ENCODE measurements around the gene TPR. TPM values are rescaled to one million over a fixed set of nuclear protein-coding genes. Genes with fewer than 3 reads are reported as not detected.

The TPR gene
- total RNA-seq, 1 donor from 2014 or later: 153 TPM

GRCh38 chr1:186325239-186325638 lies 49.8 kb downstream of the TPR start:
- TF ChIP-seq CTCF (IDR thresholded peaks at IDR 0.05; ENCODE audit: unreplicated experiment): no peak
- Mint-ChIP-seq H3K27me3 (ENCODE audit: unreplicated experiment) (no peaks in the 10 kb centered on the region), H3K36me3 (ENCODE audit: low read depth, unreplicated experiment) (peaks cover 42% of the 10 kb centered on the region), H3K4me3 (ENCODE audit: unreplicated experiment) (no peak overlapping the region), H3K4me1 (ENCODE audit: unreplicated experiment) (no peaks in the 10 kb centered on the region), H3K9me3 (ENCODE audit: unreplicated experiment) (no peaks in the 10 kb centered on the region), H3K27ac (ENCODE audit: unreplicated experiment) (no peak overlapping the region)
- DNase-seq (ENCODE audit: low spot score): no peak

GRCh38 chr1:186323865-186324264 lies 51.2 kb downstream of the TPR start:
- H3K27ac Mint-ChIP-seq (ENCODE audit: unreplicated experiment): no peak overlapping the region

GRCh38 chr1:186315570-186315969 lies 59.5 kb downstream of the TPR start:
- H3K4me3 Mint-ChIP-seq (ENCODE audit: unreplicated experiment): no peak overlapping the region
- TF ChIP-seq CTCF (IDR thresholded peaks at IDR 0.05; ENCODE audit: unreplicated experiment): no peak
- H3K4me1 Mint-ChIP-seq (ENCODE audit: unreplicated experiment): no peaks in the 10 kb centered on the region
- no peaks in the 10 kb centered on the region for H3K27me3 Mint-ChIP-seq (ENCODE audit: unreplicated experiment)
- no peaks in the 10 kb centered on the region for H3K9me3 Mint-ChIP-seq (ENCODE audit: unreplicated experiment)
- H3K36me3 Mint-ChIP-seq (ENCODE audit: low read depth, unreplicated experiment): peaks cover 32% of the 10 kb centered on the region
- H3K27ac Mint-ChIP-seq (ENCODE audit: unreplicated experiment): no peak overlapping the region
- no peak for DNase-seq (ENCODE audit: low spot score)

More at GRCh38 chr1:186323865-186324264, 51.2 kb downstream of the TPR start:
- TF ChIP-seq CTCF (IDR thresholded peaks at IDR 0.05; ENCODE audit: unreplicated experiment): no peak
- H3K4me1 Mint-ChIP-seq (ENCODE audit: unreplicated experiment): no peaks in the 10 kb centered on the region
- no peak overlapping the region for H3K4me3 Mint-ChIP-seq (ENCODE audit: unreplicated experiment)
- no peaks in the 10 kb centered on the region for H3K9me3 Mint-ChIP-seq (ENCODE audit: unreplicated experiment)
- no peaks in the 10 kb centered on the region for H3K27me3 Mint-ChIP-seq (ENCODE audit: unreplicated experiment)
- no peak for DNase-seq (ENCODE audit: low spot score)
- peaks cover 44% of the 10 kb centered on the region for H3K36me3 Mint-ChIP-seq (ENCODE audit: low read depth, unreplicated experiment)

GRCh38 chr1:186311375-186312051 lies 63.5 kb downstream of the TPR start:
- peaks cover 11% of the 10 kb centered on the region for H3K36me3 Mint-ChIP-seq (ENCODE audit: low read depth, unreplicated experiment)
- no peak for TF ChIP-seq CTCF (IDR thresholded peaks at IDR 0.05; ENCODE audit: unreplicated experiment)
- H3K4me3 Mint-ChIP-seq (ENCODE audit: unreplicated experiment): no peak overlapping the region
- DNase-seq (ENCODE audit: low spot score): no peak
- H3K27me3 Mint-ChIP-seq (ENCODE audit: unreplicated experiment): no peaks in the 10 kb centered on the region
- no peaks in the 10 kb centered on the region for H3K9me3 Mint-ChIP-seq (ENCODE audit: unreplicated experiment)
- H3K27ac Mint-ChIP-seq (ENCODE audit: unreplicated experiment): no peak overlapping the region
- no peaks in the 10 kb centered on the region for H3K4me1 Mint-ChIP-seq (ENCODE audit: unreplicated experiment)

- Mint-ChIP-seq H3K4me3 (ENCODE audit: unreplicated experiment) (no peak overlapping the region), H3K9me3 (ENCODE audit: unreplicated experiment) (no peaks in the 10 kb centered on the region), H3K27ac (ENCODE audit: unreplicated experiment) (no peak overlapping the region), H3K36me3 (ENCODE audit: low read depth, unreplicated experiment) (peaks cover 2% of the 10 kb centered on the region), H3K4me1 (ENCODE audit: unreplicated experiment) (peaks cover 4% of the 10 kb centered on the region), H3K27me3 (ENCODE audit: unreplicated experiment) (no peaks in the 10 kb centered on the region)
- TF ChIP-seq CTCF (IDR thresholded peaks at IDR 0.05; ENCODE audit: unreplicated experiment): no peak
- no peak for DNase-seq (ENCODE audit: low spot score)
These were observed 64.7 kb downstream of the TPR start for GRCh38 chr1:186310307-186310706.

All from endothelial cell (in vitro differentiated cells).